Hepatocyte (in vitro differentiated cells): Measurements from ENCODE around the gene KRTAP10-1. TPM values are rescaled to one million over a fixed set of nuclear protein-coding genes. Genes with fewer than 3 reads are reported as not detected.
"Not testable (repeated sequence)": the region's sequence is repeated elsewhere in the genome, so short reads cannot be mapped to it uniquely, and the experiment has no call there.

Experiments used
- DNase-seq: peaks from one replicate; pipeline ENCODE4 v3.0.0-alpha.2; 2016; ENCODE audit warnings: low spot score
- H2AFZ ChIP-seq: fragments of 200-600 bp; sonication (generic); 2 replicates; pipeline ENCODE4 v1.6.0; 2016; ENCODE audit warnings: antibody characterized with exemption, mild to moderate bottlenecking
- H3K27ac ChIP-seq: fragments of 200-600 bp; sonication (generic); 2 replicates; pipeline ENCODE4 v1.5.1; 2016; ENCODE audit warnings: mild to moderate bottlenecking
- H3K27me3 ChIP-seq: fragments of 200-600 bp; sonication (generic); 2 replicates; pipeline ENCODE4 v1.6.1; 2016
- H3K36me3 ChIP-seq: fragments of 200-600 bp; sonication (generic); replicated peaks from 2 replicates; pipeline ENCODE4 v1.5.1; 2016; ENCODE audit warnings: low read depth; ENCODE audit not compliant: insufficient read depth
- H3K4me1 ChIP-seq: fragments of 200-600 bp; sonication (generic); 2 replicates; pipeline ENCODE4 v1.5.1; 2016; ENCODE audit warnings: mild to moderate bottlenecking, moderate library complexity; ENCODE audit not compliant: insufficient read depth
- H3K4me2 ChIP-seq: fragments of 200-600 bp; sonication (generic); 2 replicates; pipeline ENCODE4 v1.6.0; 2016
- H3K4me3 ChIP-seq: fragments of 200-600 bp; sonication (generic); 2 replicates; pipeline ENCODE4 v1.5.1; 2016; ENCODE audit warnings: mild to moderate bottlenecking
- H3K79me2 ChIP-seq: fragments of 200-600 bp; sonication (generic); 2 replicates; pipeline ENCODE4 v1.6.0; 2017; ENCODE audit warnings: mild to moderate bottlenecking
- H3K9me2 ChIP-seq: fragments of 200-600 bp; sonication (generic); replicated peaks from 2 replicates; pipeline ENCODE4 v1.6.0; 2017; ENCODE audit warnings: mild to moderate bottlenecking; ENCODE audit not compliant: insufficient read depth
- H3K9me3 ChIP-seq: fragments of 200-600 bp; sonication (generic); 2 replicates; pipeline ENCODE4 v1.5.1; 2016; ENCODE audit warnings: low read depth, mild to moderate bottlenecking
- H4K20me1 ChIP-seq: fragments of 200-600 bp; sonication (generic); 2 replicates; pipeline ENCODE4 v1.6.0; 2016; ENCODE audit warnings: mild to moderate bottlenecking; ENCODE audit not compliant: insufficient read depth, poor library complexity, severe bottlenecking
- EZH2 ChIP-seq: fragments of 200-600 bp; sonication (generic); IDR thresholded peaks from 2 replicates; pipeline ENCODE4 v1.6.1; 2016; ENCODE audit warnings: antibody characterized with exemption, mild to moderate bottlenecking, borderline replicate concordance
- EZH2phosphoT487 ChIP-seq: fragments of 200-600 bp; sonication (generic); IDR thresholded peaks from one replicate; pipeline ENCODE4 v1.6.1; 2018; ENCODE audit warnings: antibody characterized with exemption, mild to moderate bottlenecking, low read depth, moderate library complexity; ENCODE audit not compliant: unreplicated experiment, severe bottlenecking
- WGBS: methylation state at CpG from one replicate; pipeline ENCODE4 v1.1.6; 2016; ENCODE audit warnings: low lambda C conversion rate; ENCODE audit errors: missing lambda C conversion rate; 5-methylcytosine and 5-hydroxymethylcytosine counted together
- polyA plus RNA-seq: library from polyadenylated mRNA; unstranded; fragments of >200 nt; fragmentation: Nextera tagmentation; extraction: Ambion mirVana; gene quantifications from 2 replicates; pipeline ENCODE4 v1.2.1, GENCODE V29; 2016
- total RNA-seq: library from RNA; depleted of rRNA; stranded (reverse); fragments of >200 nt; gene quantifications from 2 replicates; pipeline ENCODE4 v1.2.3, GENCODE V29; 2014
- TF ChIP-seq, protein P1 (sequence below): fragments of 200-600 bp; sonication (generic); IDR thresholded peaks from 2 replicates; pipeline ENCODE4 v1.5.1; 2016; ENCODE audit warnings: antibody characterized with exemption, mild to moderate bottlenecking; ENCODE audit not compliant: poor library complexity

Gene KRTAP10-1
- total and polyA plus RNA-seq, 2 experiments from 2014 or later = not detected

DNA sequence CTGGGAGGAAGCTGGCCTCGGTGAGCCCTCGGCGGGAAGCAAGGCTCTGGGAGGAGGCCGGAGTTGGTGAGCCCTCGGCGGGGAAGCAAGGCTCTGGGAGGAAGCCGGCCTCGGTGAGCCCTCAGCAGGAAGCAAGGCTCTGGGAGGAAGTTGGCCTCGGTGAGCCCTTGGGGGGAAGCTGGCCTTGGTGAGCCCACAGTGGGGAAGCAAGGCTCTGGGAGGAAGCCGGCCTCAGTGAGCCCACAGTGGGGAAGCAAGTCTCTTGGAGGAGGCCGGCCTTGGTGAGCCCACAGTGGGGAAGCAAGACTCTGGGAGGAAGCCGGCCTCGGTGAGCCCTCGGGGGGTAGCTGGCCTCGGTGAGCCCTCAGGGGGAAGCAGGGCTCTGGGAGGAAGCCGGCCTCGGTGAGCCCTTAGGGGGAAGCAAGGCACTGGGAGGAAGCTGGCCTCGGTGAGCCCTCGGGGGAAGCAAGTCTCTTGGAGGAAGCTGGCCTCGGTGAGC lies 36.0 kb downstream of the KRTAP10-1 start:
- Histone ChIP-seq H3K4me3 (no peak overlapping the region), H3K36me3 (no peaks in the 10 kb centered on the region), H3K27ac (no peak overlapping the region), H3K4me1 (peaks cover 5% of the 10 kb centered on the region), H2AFZ (no peak overlapping the region), H3K4me2 (no peak overlapping the region), H3K9me2 (no peaks in the 10 kb centered on the region), H3K9me3 (no peaks in the 10 kb centered on the region), H3K27me3 (no peaks in the 10 kb centered on the region), H4K20me1 (no peaks in the 10 kb centered on the region), H3K79me2 (no peaks in the 10 kb centered on the region)
- TF ChIP-seq EZH2phosphoT487 = no peak
- TF ChIP-seq, protein P1, sequence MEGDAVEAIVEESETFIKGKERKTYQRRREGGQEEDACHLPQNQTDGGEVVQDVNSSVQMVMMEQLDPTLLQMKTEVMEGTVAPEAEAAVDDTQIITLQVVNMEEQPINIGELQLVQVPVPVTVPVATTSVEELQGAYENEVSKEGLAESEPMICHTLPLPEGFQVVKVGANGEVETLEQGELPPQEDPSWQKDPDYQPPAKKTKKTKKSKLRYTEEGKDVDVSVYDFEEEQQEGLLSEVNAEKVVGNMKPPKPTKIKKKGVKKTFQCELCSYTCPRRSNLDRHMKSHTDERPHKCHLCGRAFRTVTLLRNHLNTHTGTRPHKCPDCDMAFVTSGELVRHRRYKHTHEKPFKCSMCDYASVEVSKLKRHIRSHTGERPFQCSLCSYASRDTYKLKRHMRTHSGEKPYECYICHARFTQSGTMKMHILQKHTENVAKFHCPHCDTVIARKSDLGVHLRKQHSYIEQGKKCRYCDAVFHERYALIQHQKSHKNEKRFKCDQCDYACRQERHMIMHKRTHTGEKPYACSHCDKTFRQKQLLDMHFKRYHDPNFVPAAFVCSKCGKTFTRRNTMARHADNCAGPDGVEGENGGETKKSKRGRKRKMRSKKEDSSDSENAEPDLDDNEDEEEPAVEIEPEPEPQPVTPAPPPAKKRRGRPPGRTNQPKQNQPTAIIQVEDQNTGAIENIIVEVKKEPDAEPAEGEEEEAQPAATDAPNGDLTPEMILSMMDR = no peak
- no peak for TF ChIP-seq EZH2
- DNase-seq = no peak
- WGBS = 92% methylated on average over 16 of the region's 20 CpGs

DNA sequence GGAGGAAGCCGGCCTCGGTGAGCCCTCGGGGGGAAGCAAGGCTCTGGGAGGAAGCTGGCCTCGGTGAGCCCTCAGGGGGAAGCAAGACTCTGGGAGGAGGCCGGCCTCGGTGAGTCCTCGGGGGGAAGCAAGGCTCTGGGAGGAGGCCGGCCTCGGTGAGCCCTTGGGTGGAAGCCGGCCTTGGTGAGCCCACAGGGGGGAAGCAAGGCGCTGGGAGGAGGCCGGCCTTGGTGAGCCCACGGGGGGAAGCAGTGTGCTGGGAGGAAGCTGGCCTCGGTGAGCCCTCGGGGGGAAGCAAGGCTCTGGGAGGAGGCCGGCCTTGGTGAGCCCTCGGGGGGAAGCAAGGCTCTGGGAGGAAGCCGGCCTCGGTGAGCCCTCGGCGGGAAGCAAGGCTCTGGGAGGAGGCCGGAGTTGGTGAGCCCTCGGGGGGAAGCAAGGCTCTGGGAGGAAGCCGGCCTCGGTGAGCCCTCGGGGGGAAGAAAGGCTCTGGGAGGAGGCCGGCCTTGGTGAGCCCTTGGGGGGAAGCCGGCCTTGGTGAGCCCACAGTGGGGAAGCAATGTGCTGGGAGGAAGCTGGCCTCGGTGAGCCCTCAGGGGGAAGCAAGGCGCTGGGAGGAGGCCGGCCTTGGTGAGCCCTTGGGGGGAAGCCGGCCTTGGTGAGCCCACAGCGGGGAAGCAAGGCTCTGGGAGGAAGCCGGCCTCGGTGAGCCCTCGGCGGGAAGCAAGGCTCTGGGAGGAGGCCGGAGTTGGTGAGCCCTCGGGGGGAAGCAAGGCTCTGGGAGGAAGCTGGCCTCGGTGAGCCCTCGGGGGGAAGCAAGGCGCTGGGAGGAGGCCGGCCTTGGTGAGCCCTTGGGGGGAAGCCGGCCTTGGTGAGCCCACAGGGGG lies 36.7 kb downstream of the KRTAP10-1 start:
- not testable (repeated sequence) for H4K20me1 ChIP-seq, DNase-seq, H3K4me3 ChIP-seq, H3K4me2 ChIP-seq, H3K9me2 ChIP-seq, H2AFZ ChIP-seq, H3K4me1 ChIP-seq, H3K9me3 ChIP-seq, H3K79me2 ChIP-seq, H3K36me3 ChIP-seq, H3K27ac ChIP-seq, H3K27me3 ChIP-seq
- 93% methylated on average over 11 of the region's 44 CpGs for WGBS

DNA sequence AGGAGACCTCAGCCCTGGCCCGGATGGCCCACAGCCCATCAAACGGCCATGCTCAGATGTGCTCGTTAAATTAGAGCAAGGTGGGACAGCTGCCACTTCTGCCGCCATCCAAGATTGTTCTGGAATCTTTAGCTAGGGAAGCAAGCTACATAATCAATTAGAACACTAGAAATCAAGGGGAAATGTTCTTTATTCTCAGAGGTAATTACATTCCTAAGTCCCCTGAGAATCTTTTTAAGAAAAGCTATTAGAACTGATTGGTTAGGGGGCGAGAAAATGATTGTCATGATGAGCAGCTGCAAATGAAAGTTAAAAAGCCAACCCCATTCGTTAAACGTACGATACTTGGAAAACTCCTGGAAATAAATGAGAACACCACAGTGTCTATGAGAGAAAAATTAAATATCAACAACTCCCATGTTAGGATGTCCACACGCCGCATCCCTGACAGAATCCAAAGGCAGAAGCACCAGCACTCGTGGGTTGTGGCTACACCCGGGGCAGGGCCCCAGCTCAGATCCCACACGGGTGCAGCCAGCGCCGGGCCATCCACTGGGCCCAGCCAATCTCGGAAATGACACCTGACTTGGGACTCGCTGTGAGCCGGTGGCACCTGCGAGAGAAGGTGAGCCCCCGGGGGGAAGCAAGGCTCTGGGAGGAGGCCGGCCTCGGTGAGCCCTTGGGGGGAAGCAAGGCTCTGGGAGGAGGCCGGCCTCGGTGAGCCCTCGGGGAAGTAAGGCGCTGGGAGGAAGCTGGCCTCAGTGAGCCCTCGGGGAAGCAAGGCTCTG lies 37.6 kb downstream of the KRTAP10-1 start:
- no peak for DNase-seq
- no peaks in the 10 kb centered on the region for H3K79me2 ChIP-seq
- no peak for TF ChIP-seq EZH2phosphoT487
- TF ChIP-seq, protein P1 = no peak
- TF ChIP-seq EZH2 = no peak
- H3K36me3 ChIP-seq = no peaks in the 10 kb centered on the region
- H3K9me3 ChIP-seq = no peaks in the 10 kb centered on the region
- no peaks in the 10 kb centered on the region for H3K9me2 ChIP-seq
- 95% methylated on average over 23 of the region's 27 CpGs for WGBS
- H3K4me3 ChIP-seq = no peak overlapping the region
- no peaks in the 10 kb centered on the region for H4K20me1 ChIP-seq
- no peak overlapping the region for H3K4me2 ChIP-seq
- peaks cover 5% of the 10 kb centered on the region for H3K4me1 ChIP-seq
- no peaks in the 10 kb centered on the region for H3K27me3 ChIP-seq
- no peak overlapping the region for H3K27ac ChIP-seq
- no peak overlapping the region for H2AFZ ChIP-seq

GRCh38 chr21:44500111-44500510 lies 39.9 kb downstream of the KRTAP10-1 start:
- Histone ChIP-seq H3K4me2 (no peak overlapping the region), H3K27me3 (no peaks in the 10 kb centered on the region), H3K27ac (no peak overlapping the region), H2AFZ (no peak overlapping the region), H3K4me1 (no peaks in the 10 kb centered on the region), H3K4me3 (no peak overlapping the region), H3K9me2 (no peaks in the 10 kb centered on the region), H3K79me2 (no peaks in the 10 kb centered on the region), H4K20me1 (no peaks in the 10 kb centered on the region), H3K36me3 (no peaks in the 10 kb centered on the region), H3K9me3 (no peaks in the 10 kb centered on the region)
- 94% methylated on average over 18 of the region's 19 CpGs for WGBS
- TF ChIP-seq EZH2phosphoT487 = no peak
- no peak for TF ChIP-seq EZH2
- TF ChIP-seq, protein P1 = no peak
- DNase-seq = no peak
